ENCODE data around the gene SLC23A2. TPM values are rescaled to one million over a fixed set of nuclear protein-coding genes. Genes with fewer than 3 reads are reported as not detected.

The SLC23A2 gene
- total RNA-seq, 1 experiment from 2014 or later, result 16.3 TPM

DNA sequence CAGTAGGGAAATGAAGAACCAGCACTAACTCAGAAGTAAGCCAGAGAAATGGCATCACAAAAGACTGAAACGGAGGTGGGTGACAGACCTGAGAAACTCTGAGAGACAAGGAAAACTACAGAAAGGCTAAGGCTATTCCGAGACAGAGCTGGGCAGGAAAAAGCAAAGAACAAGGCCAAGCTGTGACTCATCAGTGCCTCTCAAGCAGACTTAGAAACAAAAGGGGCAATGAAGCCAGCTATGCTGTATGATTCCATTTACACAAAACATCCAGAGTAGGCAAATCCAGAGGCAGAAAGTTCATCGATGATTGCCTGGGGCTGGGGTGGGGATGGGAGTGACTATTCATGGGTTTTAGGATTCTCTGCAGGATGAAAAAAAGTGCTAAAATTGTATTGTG is 50.0 kb downstream of the SLC23A2 start:
- CTCF ChIA-PET, result no interaction called here
- DNase-seq (ENCODE audit: low read depth, low spot score), result peak; percentile 3

More for the DNA sequence above, 50.0 kb downstream of the SLC23A2 start:
- Histone ChIP-seq H3K4me1 (ENCODE audit: control insufficient read depth in 1 of 2, insufficient read depth in 2 of 2, low read length in 2 of 2) (peaks cover 0 to 10% of the 10 kb centered on the region in 2 experiments; a peak in 2 of 4 replicates), H3K4me2 (ENCODE audit: low read length) (no peak overlapping the region), H2AFZ (ENCODE audit: low read depth, low read length, poor library complexity, severe bottlenecking) (no peak overlapping the region), H3K9ac (ENCODE audit: low read length) (no peak overlapping the region), H3K27ac (ENCODE audit: low read depth, low read length) (no peak overlapping the region), H3K9me3 (ENCODE audit: control insufficient read depth in 1 of 2, insufficient read depth in 1 of 2, low read depth in 1 of 2, low read length in 2 of 2) (peaks cover 0 to 5% of the 10 kb centered on the region in 2 experiments; a peak in 2 of 4 replicates), H4K20me1 (ENCODE audit: insufficient read depth) (no peaks in the 10 kb centered on the region), H3K36me3 (ENCODE audit: control insufficient read depth in 1 of 2, insufficient read depth in 2 of 2, low read length in 2 of 2) (peaks cover 0 to 7% of the 10 kb centered on the region in 2 experiments; a peak in 1 of 4 replicates), H3K79me2 (ENCODE audit: insufficient read depth, low read length) (peaks cover 17% of the 10 kb centered on the region), H3K9me2 (ENCODE audit: insufficient read depth) (no peaks in the 10 kb centered on the region), H3K27me3 (ENCODE audit: insufficient read depth, low read length) (no peaks in the 10 kb centered on the region), H3K4me3 (replicated peaks in 1 of 2; ENCODE audit: low read depth in 1 of 2, low read length in 2 of 2) (no peak overlapping the region)
- ChIA-PET POLR2A (no interaction called here), RAD21 (ENCODE audit: low non-redundant PET in 1 of 2, low total read pairs in 2 of 2, uncharacterized antibody in 2 of 2, unreplicated experiment in 2 of 2) (no interaction called here)
- intact Hi-C loops (cut with micrococcal nuclease), result no loop called here
- no peak for ATAC-seq
- BruUV-seq (replicated peaks), result no TSS peak
- TF ChIP-seq SIN3A (IDR thresholded peaks at IDR 0.05; ENCODE audit: low read depth) (no peak), EZH2phosphoT487 (IDR thresholded peaks at IDR 0.05; ENCODE audit: borderline replicate concordance) (no peak), TCF7L2 (IDR thresholded peaks at IDR 0.05; ENCODE audit: borderline replicate concordance, extremely low read depth, insufficient read depth, insufficient read length) (no peak), RAD21 (IDR thresholded peaks at IDR 0.05; ENCODE audit: low read depth) (no peak), FOSL1 (IDR thresholded peaks at IDR 0.05; ENCODE audit: low read depth) (no peak), ZNF274 (IDR thresholded peaks at IDR 0.05; ENCODE audit: low read depth, low read length) (no peak), ELF1 (IDR thresholded peaks at IDR 0.05; ENCODE audit: borderline replicate concordance, low read depth) (no peak), SP1 (IDR thresholded peaks at IDR 0.05; ENCODE audit: low read depth) (no peak), EGR1 (IDR thresholded peaks at IDR 0.05; ENCODE audit: low read depth) (no peak), POLR2AphosphoS5 (IDR thresholded peaks at IDR 0.05; ENCODE audit: low read depth, low read length) (no peak)
- TF ChIP-seq, protein P1, sequence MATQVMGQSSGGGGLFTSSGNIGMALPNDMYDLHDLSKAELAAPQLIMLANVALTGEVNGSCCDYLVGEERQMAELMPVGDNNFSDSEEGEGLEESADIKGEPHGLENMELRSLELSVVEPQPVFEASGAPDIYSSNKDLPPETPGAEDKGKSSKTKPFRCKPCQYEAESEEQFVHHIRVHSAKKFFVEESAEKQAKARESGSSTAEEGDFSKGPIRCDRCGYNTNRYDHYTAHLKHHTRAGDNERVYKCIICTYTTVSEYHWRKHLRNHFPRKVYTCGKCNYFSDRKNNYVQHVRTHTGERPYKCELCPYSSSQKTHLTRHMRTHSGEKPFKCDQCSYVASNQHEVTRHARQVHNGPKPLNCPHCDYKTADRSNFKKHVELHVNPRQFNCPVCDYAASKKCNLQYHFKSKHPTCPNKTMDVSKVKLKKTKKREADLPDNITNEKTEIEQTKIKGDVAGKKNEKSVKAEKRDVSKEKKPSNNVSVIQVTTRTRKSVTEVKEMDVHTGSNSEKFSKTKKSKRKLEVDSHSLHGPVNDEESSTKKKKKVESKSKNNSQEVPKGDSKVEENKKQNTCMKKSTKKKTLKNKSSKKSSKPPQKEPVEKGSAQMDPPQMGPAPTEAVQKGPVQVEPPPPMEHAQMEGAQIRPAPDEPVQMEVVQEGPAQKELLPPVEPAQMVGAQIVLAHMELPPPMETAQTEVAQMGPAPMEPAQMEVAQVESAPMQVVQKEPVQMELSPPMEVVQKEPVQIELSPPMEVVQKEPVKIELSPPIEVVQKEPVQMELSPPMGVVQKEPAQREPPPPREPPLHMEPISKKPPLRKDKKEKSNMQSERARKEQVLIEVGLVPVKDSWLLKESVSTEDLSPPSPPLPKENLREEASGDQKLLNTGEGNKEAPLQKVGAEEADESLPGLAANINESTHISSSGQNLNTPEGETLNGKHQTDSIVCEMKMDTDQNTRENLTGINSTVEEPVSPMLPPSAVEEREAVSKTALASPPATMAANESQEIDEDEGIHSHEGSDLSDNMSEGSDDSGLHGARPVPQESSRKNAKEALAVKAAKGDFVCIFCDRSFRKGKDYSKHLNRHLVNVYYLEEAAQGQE (IDR thresholded peaks at IDR 0.05; ENCODE audit: low read depth), result no peak
